Transverse colon (tissue), 4 donors: ENCODE data around the gene ZNF619. TPM values are rescaled to one million over a fixed set of nuclear protein-coding genes. Genes with fewer than 3 reads are reported as not detected.

Experiments
- DNase-seq: peaks from one replicate; pipeline ENCODE4 v3.0.0-alpha.2; 2019
- H3K27ac ChIP-seq, 4 donors: fragments of 200-600 bp; sonication (generic); 2 replicates each; pipeline ENCODE4 v1.5.1; 2016 to 2018; ENCODE audit warnings: inconsistent platforms in 4 of 4
- H3K27me3 ChIP-seq: fragments of 200-600 bp; sonication (generic); 2 replicates; pipeline ENCODE4 v1.5.1; 2017; ENCODE audit warnings: inconsistent platforms
- H3K36me3 ChIP-seq, 4 donors: fragments of 200-600 bp; sonication (generic); 2 replicates each; pipeline ENCODE4 v1.5.1; 2017 to 2019; ENCODE audit warnings: inconsistent platforms in 4 of 4
- H3K4me1 ChIP-seq, 4 donors: fragments of 200-600 bp; sonication (generic); 2 replicates each; pipeline ENCODE4 v1.5.1; 2017 to 2020; ENCODE audit warnings: inconsistent platforms in 4 of 4
- H3K4me3 ChIP-seq, 4 donors: fragments of 200-600 bp; sonication (generic); 1 replicate in 1 of 4; 2 replicates in 3 of 4; pipeline versions ENCODE4 v1.5.1 to v1.6.1; 2017 to 2019; ENCODE audit warnings: inconsistent platforms in 4 of 4
- H3K9me3 ChIP-seq, 2 donors: fragments of 200-600 bp; sonication (generic); 2 replicates each; pipeline ENCODE4 v1.5.1; 2017 to 2019; ENCODE audit warnings: inconsistent platforms in 2 of 2
- CTCF ChIP-seq, 5 experiments: fragments of 200-600 bp in 3 of 5; fragments of 450-650 bp in 2 of 5; sonication (generic) in 3 of 5; IDR thresholded peaks; 1 replicate in 2 of 5; 2 replicates in 3 of 5; pipeline ENCODE4 v1.5.1; 2016 to 2017; ENCODE audit warnings: antibody characterized with exemption in 5 of 5, inconsistent platforms in 3 of 5, mild to moderate bottlenecking in 2 of 5, moderate library complexity in 1 of 5
- EP300 ChIP-seq: sonication (generic); formaldehyde crosslinking; IDR thresholded peaks from one replicate; pipeline ENCODE4 v1.6.1; 2017; ENCODE audit warnings: antibody characterized with exemption, low read depth
- POLR2A ChIP-seq: fragments of 450-650 bp; IDR thresholded peaks from one replicate; pipeline ENCODE4 v1.6.1; 2016; ENCODE audit warnings: antibody characterized with exemption, mild to moderate bottlenecking, moderate library complexity
- POLR2AphosphoS5 ChIP-seq, 3 donors: sonication (generic); formaldehyde crosslinking; IDR thresholded peaks; one replicate each; pipeline ENCODE4 v1.6.1; 2016; ENCODE audit warnings: antibody characterized with exemption in 3 of 3
- WGBS, 2 donors: methylation state at CpG; one replicate each; pipeline ENCODE4 v1.1.5; 2018; ENCODE audit warnings: low coverage in 1 of 2; 5-methylcytosine and 5-hydroxymethylcytosine counted together
- in situ Hi-C, 4 donors: fragments of 200-750 bp; cut with MboI; loops; one replicate each; pipeline versions ENCODE4 v1.15.0 to v1.15.1; 2017; ENCODE audit warnings: low sequenced_read_pairs in 3 of 4, low pct_ligation_motif_present in 1 of 4, low pct_unique_long_range_greater_than_20kb in 1 of 4
- intact Hi-C: fragments of 100-400 bp; cut with DNase I; formaldehyde crosslinking; loops from one replicate; pipeline ENCODE4 v1.15.1; 2023; ENCODE audit warnings: low total_unique reads
- total RNA-seq, 4 donors: library from RNA; depleted of rRNA; stranded (reverse); fragments of >200 nt; gene quantifications; one replicate each; pipeline ENCODE4 v1.1.0, GENCODE V29; 2016

The ZNF619 gene
- total RNA-seq, 4 donors from 2014 or later = 2.0 to 7.9 (median 4.8) TPM

- TF ChIP-seq POLR2A = no peak
- TF ChIP-seq POLR2AphosphoS5 (IDR thresholded peaks at IDR 0.05) = no peak
- no peak for TF ChIP-seq CTCF (IDR thresholded peaks at IDR 0.05)
- no peak for TF ChIP-seq EP300
- Histone ChIP-seq H3K27ac (no peak overlapping the region), H3K4me3 (no peak overlapping the region), H3K27me3 (no peaks in the 10 kb centered on the region), H3K4me1 (no peaks in the 10 kb centered on the region), H3K36me3 (peaks cover 0 to 25% (median 12%) of the 10 kb centered on the region in 4 donors), H3K9me3 (peaks cover 13 to 21% of the 10 kb centered on the region in 2 donors)
- no peak for DNase-seq
- intact Hi-C loops = no loop called here
- 86 to 89% methylated on average over 4 to 5 of the region's 5 CpGs for WGBS, 2 donors
- in situ Hi-C loops = no loop called here
Measured at GRCh38 chr3:40490916-40491315, 14.0 kb downstream of the ZNF619 start.

- H3K4me3 ChIP-seq = no peak overlapping the region
- TF ChIP-seq POLR2AphosphoS5 (IDR thresholded peaks at IDR 0.05) (no peak), POLR2A (no peak), CTCF (IDR thresholded peaks at IDR 0.05) (no peak), EP300 (no peak)
- no peaks in the 10 kb centered on the region for H3K9me3 ChIP-seq
- intact Hi-C loops (no loop called here), in situ Hi-C loops (no loop called here)
- DNase-seq = no peak
- no peaks in the 10 kb centered on the region for H3K36me3 ChIP-seq
- WGBS, 2 donors = 60% methylated on average over 2 of the region's 2 CpGs; no CpG with 5 or more reads in 1 of the 2 donors
- no peaks in the 10 kb centered on the region for H3K27me3 ChIP-seq
- H3K4me1 ChIP-seq = no peaks in the 10 kb centered on the region
- no peak overlapping the region for H3K27ac ChIP-seq
Measured at GRCh38 chr3:40494698-40495097, 17.8 kb downstream of the ZNF619 start.

GRCh38 chr3:40497288-40497687 lies 20.4 kb downstream of the ZNF619 start:
- intact Hi-C loops = no loop called here
- WGBS, 2 donors = 93% methylated on average over 2 of the region's 2 CpGs; no CpG with 5 or more reads in 1 of the 2 donors
- H3K9me3 ChIP-seq = no peaks in the 10 kb centered on the region

GRCh38 chr3:40499952-40500351 lies 23.0 kb downstream of the ZNF619 start:
- H3K27me3 ChIP-seq = no peaks in the 10 kb centered on the region
- no peak for DNase-seq
- TF ChIP-seq EP300 = no peak
- no peak overlapping the region for H3K27ac ChIP-seq
- no peaks in the 10 kb centered on the region for H3K36me3 ChIP-seq
- in situ Hi-C loops = no loop called here
- peaks cover 0 to 7% (median 2%) of the 10 kb centered on the region in 4 donors for H3K4me1 ChIP-seq
- WGBS, 2 donors = 92% methylated on average over 1 of the region's 1 CpG; no CpG with 5 or more reads in 1 of the 2 donors
- intact Hi-C loops = no loop called here
- H3K9me3 ChIP-seq = no peaks in the 10 kb centered on the region
- no peak overlapping the region for H3K4me3 ChIP-seq

More at GRCh38 chr3:40497288-40497687, 20.4 kb downstream of the ZNF619 start:
- in situ Hi-C loops = no loop called here
- no peaks in the 10 kb centered on the region for H3K36me3 ChIP-seq
- H3K4me1 ChIP-seq = no peaks in the 10 kb centered on the region
- H3K27me3 ChIP-seq = no peaks in the 10 kb centered on the region
- no peak overlapping the region for H3K27ac ChIP-seq
- DNase-seq = no peak
- no peak for TF ChIP-seq POLR2A
- no peak for TF ChIP-seq EP300
- no peak for TF ChIP-seq POLR2AphosphoS5 (IDR thresholded peaks at IDR 0.05)
- TF ChIP-seq CTCF (IDR thresholded peaks at IDR 0.05) = no peak
- no peak overlapping the region for H3K4me3 ChIP-seq

- in situ Hi-C loops (no loop called here), intact Hi-C loops (no loop called here)
- DNase-seq = no peak
- Histone ChIP-seq H3K36me3 (no peaks in the 10 kb centered on the region), H3K9me3 (no peaks in the 10 kb centered on the region), H3K27me3 (no peaks in the 10 kb centered on the region), H3K4me1 (peaks cover 0 to 16% (median 13%) of the 10 kb centered on the region in 4 donors), H3K27ac (no peak overlapping the region), H3K4me3 (no peak overlapping the region)
- WGBS, 2 donors = 90 to 91% methylated on average over 1 to 2 of the region's 2 CpGs
- no peak for TF ChIP-seq POLR2A
- no peak for TF ChIP-seq CTCF (IDR thresholded peaks at IDR 0.05)
- TF ChIP-seq EP300 = no peak
- TF ChIP-seq POLR2AphosphoS5 (IDR thresholded peaks at IDR 0.05) = no peak
Measured at GRCh38 chr3:40502034-40502433, 25.1 kb downstream of the ZNF619 start.
